Testis (tissue), 2 donors: ENCODE results near the gene HEY2.

Source experiments
- CTCF ChIP-seq, 3 experiments: fragments of 450-650 bp in 2 of 3; fragments of 200-600 bp in 1 of 3; sonication (generic) in 1 of 3; IDR thresholded peaks; one replicate each; pipeline ENCODE4 v1.5.1; 2016 to 2019; ENCODE audit warnings: antibody characterized with exemption in 3 of 3, mild to moderate bottlenecking in 2 of 3, moderate library complexity in 1 of 3
- POLR2A ChIP-seq: fragments of 450-650 bp; IDR thresholded peaks from one replicate; pipeline ENCODE4 v1.6.1; 2017; ENCODE audit warnings: antibody characterized with exemption, mild to moderate bottlenecking, moderate library complexity

DNA sequence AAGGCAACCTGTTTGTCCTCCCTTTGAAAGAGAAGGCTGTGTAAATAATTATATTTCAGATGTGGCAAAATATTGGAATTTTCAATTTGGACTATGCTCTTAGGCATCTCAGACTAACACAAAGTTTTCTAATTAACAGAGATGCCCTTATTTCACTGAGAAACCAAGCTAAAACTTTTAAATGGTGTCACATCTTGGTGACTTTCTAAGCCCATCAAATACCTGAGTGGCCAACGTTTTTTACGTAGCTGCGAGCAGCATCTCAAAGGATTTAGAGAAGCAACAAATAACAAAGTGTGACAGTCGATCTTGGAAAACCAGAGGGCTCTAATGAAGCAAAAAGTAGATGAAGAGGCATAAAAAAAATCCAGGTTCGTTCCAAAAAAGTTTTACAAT, 3.4 kb upstream of the HEY2 start:
- no peak for TF ChIP-seq CTCF (IDR thresholded peaks at IDR 0.05)
- no peak for TF ChIP-seq POLR2A
